Adrenal gland (tissue), 5 donors: ENCODE measurements around the gene POU2AF2.
"Not testable (repeated sequence)": the region's sequence is repeated elsewhere in the genome, so short reads cannot be mapped to it uniquely, and the experiment has no call there.

ENCODE experiments used
- CTCF ChIP-seq, 6 experiments: fragments of 450-650 bp in 4 of 6; fragments of 200-600 bp in 2 of 6; sonication (generic) in 1 of 6; IDR thresholded peaks; 1 replicate in 5 of 6; 2 replicates in 1 of 6; pipeline versions ENCODE4 v1.5.1 to v1.8.0; 2016 to 2021; ENCODE audit warnings: antibody characterized with exemption in 6 of 6, mild to moderate bottlenecking in 2 of 6, moderate library complexity in 1 of 6
- POLR2A ChIP-seq, 2 donors: fragments of 450-650 bp; IDR thresholded peaks; one replicate each; pipeline ENCODE4 v1.6.1; 2017; ENCODE audit warnings: antibody characterized with exemption in 2 of 2, mild to moderate bottlenecking in 2 of 2, moderate library complexity in 1 of 2
- donor health status: DM: no; HTN: no; CAD: no.

GRCh38 chr11:111292408-111292807, 46.9 kb downstream of the POU2AF2 start:
- not testable (repeated sequence) for TF ChIP-seq CTCF, POLR2A (IDR thresholded peaks at IDR 0.05)
